ENCODE data around the gene THAP8. TPM values are rescaled to one million over a fixed set of nuclear protein-coding genes. Genes with fewer than 3 reads are reported as not detected.

Gene THAP8
- total and polyA plus RNA-seq, 2 of the 13 experiments (the other 11 are each of a cell fraction or from before 2014, with no cell fraction given) = 1.7 to 3.7 TPM

GRCh38 chr19:36010402-36010801, 43.7 kb downstream of the THAP8 start (continued):
- TF ChIP-seq RNF219 (CRISPR knock-in tag; IDR thresholded peaks at IDR 0.05) = no peak
- TF ChIP-seq NR1H2 (CRISPR knock-in tag; IDR thresholded peaks at IDR 0.05; ENCODE audit: borderline replicate concordance, low read depth) = no peak

- Histone ChIP-seq H3K27ac (ENCODE audit: extremely low read length, insufficient read depth, low read length) (peak overlapping the region; percentile 18), H3K4me3 (replicated peaks in 1 of 3; ENCODE audit: insufficient read depth in 1 of 3, low read depth in 2 of 3, low read length in 3 of 3) (no peak overlapping the region), H2AFZ (ENCODE audit: low read length) (no peak overlapping the region), H3K4me1 (ENCODE audit: insufficient read depth, low read length) (peaks cover 46% of the 10 kb centered on the region), H4K20me1 (ENCODE audit: insufficient read depth, low read length) (no peaks in the 10 kb centered on the region), H3K9me3 (ENCODE audit: low read length) (no peaks in the 10 kb centered on the region), H3K36me3 (replicated peaks in 1 of 2; ENCODE audit: control insufficient read depth in 1 of 2, insufficient read depth in 2 of 2, low read length in 2 of 2) (no peaks in the 10 kb centered on the region), H3K79me2 (ENCODE audit: insufficient read depth, low read length) (peaks cover 12% of the 10 kb centered on the region), H3K27me3 (ENCODE audit: control insufficient read depth in 1 of 2, insufficient read depth in 2 of 2, low read length in 2 of 2) (no peaks in the 10 kb centered on the region; a peak in 1 of 5 replicates), H3K4me2 (ENCODE audit: low read depth, low read length) (no peak overlapping the region), H3K9ac (ENCODE audit: insufficient read depth, low read depth, low read length) (no peak overlapping the region)
- intact Hi-C loops (cut with micrococcal nuclease; ENCODE audit: unreplicated experiment) (loop anchor here (2.0 kb wide), 1 partner anchor 33 kb away; no protein-coding TSS in a partner anchor), in situ Hi-C loops (cut with HindIII; ENCODE audit: extremely low pct_ligation_motif_present, low pct_unique_long_range_greater_than_20kb) (no loop called here)
- BruUV-seq (replicated peaks) = no TSS peak
- no peak for TF ChIP-seq YEATS4 (CRISPR knock-in tag; IDR thresholded peaks at IDR 0.05; ENCODE audit: borderline replicate concordance)
- TF ChIP-seq SKIL (CRISPR knock-in tag; IDR thresholded peaks at IDR 0.05; ENCODE audit: borderline replicate concordance) = no peak
- TF ChIP-seq ZNF737 (CRISPR knock-in tag; IDR thresholded peaks at IDR 0.05; ENCODE audit: borderline replicate concordance) = no peak
- no peak for TF ChIP-seq ZMYM4 (CRISPR knock-in tag; IDR thresholded peaks at IDR 0.05)
- no peak for TF ChIP-seq ZNF124 (CRISPR knock-in tag; IDR thresholded peaks at IDR 0.05)
- FAIRE-seq (no peak), DNase-seq (ENCODE audit: low spot score) (no peak), ATAC-seq (no peak)
- CTCF ChIA-PET (ENCODE audit: low intra/inter-chr PET ratio, low total read pairs) = no interaction called here
- POLR2A ChIA-PET = no interaction called here
- WGBS (ENCODE audit: low lambda C conversion rate) = 90% methylated on average over 15 of the region's 15 CpGs
Measured at GRCh38 chr19:36009633-36010379, 44.3 kb downstream of the THAP8 start.
